ENCODE measurements around the gene SFXN1.

The SFXN1 gene

GRCh38 chr5:175466700-175467318 is 11.6 kb upstream of the SFXN1 start:
- DNase-seq = no peak

- DNase-seq = no peak
Measured at GRCh38 chr5:175467983-175468690, 10.2 kb upstream of the SFXN1 start.

GRCh38 chr5:175468892-175469291 is 9.5 kb upstream of the SFXN1 start:
- DNase-seq = no peak

GRCh38 chr5:175469916-175470315 is 8.4 kb upstream of the SFXN1 start:
- DNase-seq = no peak

- no peak for DNase-seq
Measured at GRCh38 chr5:175470781-175471180, 7.6 kb upstream of the SFXN1 start.

- no peak for DNase-seq
Measured at GRCh38 chr5:175471196-175471595, 7.2 kb upstream of the SFXN1 start.

- DNase-seq = no peak
Measured at GRCh38 chr5:175471628-175472027, 6.7 kb upstream of the SFXN1 start.

GRCh38 chr5:175472378-175472777 is 6.0 kb upstream of the SFXN1 start:
- DNase-seq = no peak

GRCh38 chr5:175475248-175475647 is 3.1 kb upstream of the SFXN1 start:
- DNase-seq = no peak

- DNase-seq = no peak
Measured at GRCh38 chr5:175477440-175477839, 920 bp upstream of the SFXN1 start.

GRCh38 chr5:175478008-175478383 is 364 bp upstream of the SFXN1 start:
- no peak for DNase-seq

GRCh38 chr5:175479125-175479881 is 943 bp downstream of the SFXN1 start:
- DNase-seq = peak in 1 of 2 donors; percentile 8

- no peak for DNase-seq
Measured at GRCh38 chr5:175483337-175483736, 5.0 kb downstream of the SFXN1 start.

- DNase-seq = no peak
Measured at GRCh38 chr5:175484322-175484721, 6.0 kb downstream of the SFXN1 start.

GRCh38 chr5:175484829-175485228 is 6.5 kb downstream of the SFXN1 start:
- no peak for DNase-seq

GRCh38 chr5:175485631-175486030 is 7.3 kb downstream of the SFXN1 start:
- DNase-seq = no peak

- no peak for DNase-seq
Measured at GRCh38 chr5:175487514-175488222, 9.3 kb downstream of the SFXN1 start.

- no peak for DNase-seq
Measured at GRCh38 chr5:175489693-175490443, 11.5 kb downstream of the SFXN1 start.

GRCh38 chr5:175491223-175491622 is 12.9 kb downstream of the SFXN1 start:
- no peak for DNase-seq

- no peak for DNase-seq
Measured at GRCh38 chr5:175493260-175493659, 14.9 kb downstream of the SFXN1 start.

GRCh38 chr5:175493726-175494125 is 15.4 kb downstream of the SFXN1 start:
- DNase-seq = no peak

All from activated CD4-positive, alpha-beta T cell treated with anti-CD3 and anti-CD28 coated beads for 4 hours (primary cell).